ENCODE results near the gene PIMREG.
A peak's percentile ranks its signal among the peaks of the same experiment; 100 is the strongest.

Gene PIMREG

GRCh38 chr17:6429266-6429665 is 15.0 kb upstream of the PIMREG start:
- Mint-ChIP-seq H3K9me3 (peaks cover 10% of the 10 kb centered on the region), H3K27ac (no peak overlapping the region), H3K36me3 (ENCODE audit: low read depth) (no peaks in the 10 kb centered on the region), H3K27me3 (ENCODE audit: low read depth) (peaks cover 8% of the 10 kb centered on the region), H3K4me1 (no peaks in the 10 kb centered on the region), H3K4me3 (no peak overlapping the region)
- no peak for TF ChIP-seq CTCF (IDR thresholded peaks at IDR 0.05; ENCODE audit: unreplicated experiment in 3 of 3)

DNA sequence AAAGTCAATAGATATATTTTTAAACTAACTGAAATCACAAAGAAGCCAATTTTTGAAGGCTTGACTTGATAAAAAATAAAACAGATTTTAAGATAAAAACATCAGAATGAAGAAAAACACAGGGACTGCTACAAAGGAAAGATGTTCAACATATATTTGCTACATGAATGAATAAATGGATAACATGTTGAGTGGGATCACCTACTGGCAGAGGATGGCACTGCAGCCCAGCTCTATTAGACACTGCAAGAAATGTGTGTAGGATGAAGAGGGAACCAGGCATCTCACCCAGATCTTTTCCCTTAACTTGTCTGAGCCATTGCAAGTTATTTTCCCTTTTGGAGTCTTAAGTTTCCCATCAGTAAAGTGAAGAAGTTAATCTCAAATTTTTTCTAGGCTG is 13.5 kb upstream of the PIMREG start:
- Mint-ChIP-seq H3K4me1 (no peaks in the 10 kb centered on the region), H3K36me3 (ENCODE audit: low read depth) (no peaks in the 10 kb centered on the region), H3K9me3 (peaks cover 10% of the 10 kb centered on the region), H3K27me3 (ENCODE audit: low read depth) (peaks cover 5% of the 10 kb centered on the region), H3K27ac (no peak overlapping the region), H3K4me3 (no peak overlapping the region)
- peak; percentile 11 to 15 (median 13) for TF ChIP-seq CTCF (IDR thresholded peaks at IDR 0.05; ENCODE audit: unreplicated experiment in 3 of 3)

- Mint-ChIP-seq H3K36me3 (ENCODE audit: low read depth) (no peaks in the 10 kb centered on the region), H3K4me1 (no peaks in the 10 kb centered on the region), H3K4me3 (no peak within 1 kb of the TSS), H3K27ac (no peak within 1 kb of the TSS), H3K27me3 (ENCODE audit: low read depth) (peaks cover 24% of the 10 kb centered on the region), H3K9me3 (peaks cover 6% of the 10 kb centered on the region)
- no peak for TF ChIP-seq CTCF (IDR thresholded peaks at IDR 0.05; ENCODE audit: unreplicated experiment in 3 of 3)
Observed at GRCh38 chr17:6435051-6435450, 9.2 kb upstream of the PIMREG start, which contains the start of gene AIPL1. AIPL1 (minus strand) TSS chr17:6435121; CDS start chr17:6435104, 17 bp downstream.

GRCh38 chr17:6435968-6436367 is 8.3 kb upstream of the PIMREG start:
- peak; percentile 75 to 83 (median 80) for TF ChIP-seq CTCF (IDR thresholded peaks at IDR 0.05; ENCODE audit: unreplicated experiment in 3 of 3)
- H3K27me3 Mint-ChIP-seq (ENCODE audit: low read depth) = peaks cover 24% of the 10 kb centered on the region
- H3K4me1 Mint-ChIP-seq = no peaks in the 10 kb centered on the region
- H3K36me3 Mint-ChIP-seq (ENCODE audit: low read depth) = no peaks in the 10 kb centered on the region
- no peak overlapping the region for H3K27ac Mint-ChIP-seq
- H3K9me3 Mint-ChIP-seq = peaks cover 3% of the 10 kb centered on the region
- H3K4me3 Mint-ChIP-seq = no peak overlapping the region

GRCh38 chr17:6437466-6437865 is 6.8 kb upstream of the PIMREG start:
- H3K4me1 Mint-ChIP-seq = no peaks in the 10 kb centered on the region
- H3K27ac Mint-ChIP-seq = no peak overlapping the region
- H3K4me3 Mint-ChIP-seq = no peak overlapping the region
- H3K36me3 Mint-ChIP-seq (ENCODE audit: low read depth) = no peaks in the 10 kb centered on the region
- TF ChIP-seq CTCF (IDR thresholded peaks at IDR 0.05; ENCODE audit: unreplicated experiment in 3 of 3) = no peak
- H3K27me3 Mint-ChIP-seq (ENCODE audit: low read depth) = peaks cover 24% of the 10 kb centered on the region
- no peaks in the 10 kb centered on the region for H3K9me3 Mint-ChIP-seq

DNA sequence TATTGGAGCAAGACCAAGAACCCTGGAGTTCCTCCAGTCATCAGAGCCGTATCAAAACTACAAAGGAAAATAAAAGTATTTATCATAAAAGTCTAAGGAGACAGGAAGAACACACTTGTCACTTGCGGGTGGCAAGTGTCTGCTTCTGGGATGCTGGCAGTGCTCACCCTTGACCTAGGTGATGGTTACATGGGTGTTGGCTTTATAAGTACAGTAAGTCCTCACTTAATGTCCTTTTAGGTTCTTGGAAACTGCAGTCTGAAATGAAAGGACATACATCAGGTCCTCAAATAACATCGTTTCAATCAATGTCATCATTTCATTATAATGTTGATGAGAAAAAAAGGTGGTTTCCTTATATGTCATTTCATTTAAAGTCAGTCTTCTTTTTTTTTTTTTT is 6.3 kb upstream of the PIMREG start:
- H3K36me3 Mint-ChIP-seq (ENCODE audit: low read depth) = no peaks in the 10 kb centered on the region
- H3K27ac Mint-ChIP-seq = no peak overlapping the region
- H3K27me3 Mint-ChIP-seq (ENCODE audit: low read depth) = peaks cover 24% of the 10 kb centered on the region
- no peaks in the 10 kb centered on the region for H3K4me1 Mint-ChIP-seq
- no peak overlapping the region for H3K4me3 Mint-ChIP-seq
- no peak for TF ChIP-seq CTCF (IDR thresholded peaks at IDR 0.05; ENCODE audit: unreplicated experiment in 3 of 3)
- H3K9me3 Mint-ChIP-seq = no peaks in the 10 kb centered on the region
